Keratinocyte (primary cell): ENCODE results near the gene CASKIN2. TPM values are rescaled to one million over a fixed set of nuclear protein-coding genes. Genes with fewer than 3 reads are reported as not detected.

Source experiments
- DNase-seq: peaks from one replicate; pipeline ENCODE4 v3.0.0-alpha.2; 2011; ENCODE audit warnings: low read depth, missing footprints, low spot score
- FAIRE-seq: peaks from 2 replicates; lab custom pipeline; 2011; peaks lifted over from hg19 to GRCh38; lab: Jason Lieb, UNC
- H2AFZ ChIP-seq: 2 replicates; pipeline ENCODE4 v1.6.0; 2012; ENCODE audit warnings: low read length, control low read depth, inconsistent platforms; ENCODE audit not compliant: control insufficient read depth
- H3K27ac ChIP-seq: 2 replicates; pipeline ENCODE4 v1.5.1; 2011; ENCODE audit warnings: low read length; ENCODE audit not compliant: control insufficient read depth, insufficient read depth
- H3K27me3 ChIP-seq: 3 replicates; pipeline ENCODE4 v1.6.0; 2011; ENCODE audit warnings: low read length; ENCODE audit not compliant: control insufficient read depth, insufficient read depth; ENCODE audit errors: extremely low read depth
- H3K36me3 ChIP-seq, 2 experiments: 2 replicates in 1 of 2; 3 replicates in 1 of 2; pipeline ENCODE4 v1.5.1; 2011; ENCODE audit warnings: low read length in 2 of 2, mild to moderate bottlenecking in 1 of 2; ENCODE audit not compliant: control insufficient read depth in 2 of 2, insufficient read depth in 2 of 2; ENCODE audit errors: extremely low read depth in 1 of 2
- H3K4me1 ChIP-seq: 3 replicates; pipeline ENCODE4 v1.5.1; 2011; ENCODE audit warnings: low read length; ENCODE audit not compliant: control insufficient read depth, insufficient read depth; ENCODE audit errors: extremely low read depth
- H3K4me2 ChIP-seq: 3 replicates; pipeline ENCODE4 v1.6.0; 2011; ENCODE audit warnings: low read depth, low read length; ENCODE audit not compliant: control insufficient read depth, insufficient read depth; ENCODE audit errors: extremely low read depth
- H3K4me3 ChIP-seq, 3 experiments: fragments of 200-600 bp in 1 of 3; sonication (generic) in 1 of 3; 2 replicates in 2 of 3; 3 replicates in 1 of 3; pipeline ENCODE4 v1.5.1; 2011 to 2016; ENCODE audit warnings: low read length in 3 of 3, mild to moderate bottlenecking in 3 of 3, control low read depth in 2 of 3, inconsistent platforms in 1 of 3, low read depth in 1 of 3, mixed read lengths in 1 of 3, mixed run types in 1 of 3, moderate library complexity in 1 of 3; ENCODE audit not compliant: control insufficient read depth in 2 of 3, insufficient read depth in 2 of 3; ENCODE audit errors: extremely low read depth in 1 of 3
- H3K79me2 ChIP-seq: 2 replicates; pipeline ENCODE4 v1.6.0; 2012; ENCODE audit warnings: low read length; ENCODE audit not compliant: control insufficient read depth, insufficient read depth
- H3K9ac ChIP-seq: 3 replicates; pipeline ENCODE4 v1.6.0; 2011; ENCODE audit warnings: low read length; ENCODE audit not compliant: control insufficient read depth, insufficient read depth; ENCODE audit errors: extremely low read depth
- H3K9me1 ChIP-seq: 3 replicates; pipeline ENCODE4 v1.6.0; 2011; ENCODE audit warnings: low read length; ENCODE audit not compliant: control insufficient read depth, insufficient read depth; ENCODE audit errors: extremely low read depth
- H3K9me3 ChIP-seq: 2 replicates; pipeline ENCODE4 v1.5.1; 2012; ENCODE audit warnings: low read depth, low read length; ENCODE audit not compliant: control insufficient read depth
- H4K20me1 ChIP-seq: 3 replicates; pipeline ENCODE4 v1.6.0; 2011; ENCODE audit warnings: low read length; ENCODE audit not compliant: control insufficient read depth, insufficient read depth; ENCODE audit errors: extremely low read depth
- EZH2 ChIP-seq: IDR thresholded peaks from one replicate; pipeline ENCODE4 v1.6.1; 2012; ENCODE audit warnings: inconsistent platforms, mild to moderate bottlenecking, low read length, moderate library complexity
- dilution Hi-C: fragments of 300-500 bp; cut with MboI; formaldehyde crosslinking; loops from one replicate; pipeline ENCODE4 v1.7.0; 2020; ENCODE audit warnings: low sequenced_read_pairs; ENCODE audit not compliant: extremely low pct_ligation_motif_present
- polyA plus RNA-seq, 5 experiments: library from polyadenylated mRNA; depleted of rRNA in 3 of 5; stranded (reverse) in 3 of 5; stranded (forward) in 1 of 5; unstranded in 1 of 5; fragments of >200 nt; gene quantifications; 1 replicate in 1 of 5; 2 replicates in 3 of 5; 3 replicates in 1 of 5; pipeline versions ENCODE4 v1.2.1 to v1.2.3, GENCODE V29; 2011 to 2012; ENCODE audit warnings: missing spikeins in 2 of 5, low read depth in 1 of 5, low replicate concordance in 1 of 5
- TF ChIP-seq, protein P1 (sequence below), 3 experiments: IDR thresholded peaks in 1 of 3; conservative IDR thresholded peaks in 1 of 3; optimal IDR thresholded peaks in 1 of 3; 2 replicates in 2 of 3; 3 replicates in 1 of 3; pipeline versions ENCODE3 to v1.5.1; 2011; ENCODE audit warnings: low read length in 3 of 3, mild to moderate bottlenecking in 3 of 3, moderate library complexity in 2 of 3, control low read depth in 1 of 3, inconsistent platforms in 1 of 3; ENCODE audit not compliant: insufficient read depth in 2 of 3; ENCODE audit errors: extremely low read depth in 1 of 3

The CASKIN2 gene
- polyA plus RNA-seq, 1 donor (not counting 4 experiments of a cell fraction or from before 2014, with no cell fraction given) = 3.7 TPM

DNA sequence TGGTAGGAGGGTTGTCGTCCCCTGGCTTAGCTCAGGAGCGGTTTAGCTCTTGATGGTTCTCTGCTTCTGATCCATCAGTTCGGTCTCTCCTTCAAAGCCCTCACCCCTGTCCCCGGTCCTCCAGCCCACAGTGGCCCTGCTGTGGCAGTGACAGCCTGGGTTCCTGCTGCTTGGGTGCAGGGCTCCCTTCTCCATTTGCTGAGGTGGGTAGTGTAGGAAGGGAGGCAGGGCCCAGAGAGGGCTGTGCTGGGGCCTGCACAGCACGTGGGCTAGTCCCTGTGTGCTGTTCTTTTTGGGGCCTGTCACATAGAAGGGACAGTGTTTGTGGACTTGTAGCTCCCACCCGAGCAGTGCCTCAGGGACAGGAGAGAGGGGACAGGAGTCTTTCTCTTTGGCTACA, 40.6 kb downstream of the CASKIN2 start:
- Histone ChIP-seq H3K4me2 (no peak overlapping the region), H3K79me2 (no peaks in the 10 kb centered on the region), H3K36me3 (peaks cover 2 to 14% of the 10 kb centered on the region in 2 experiments), H3K9ac (no peak overlapping the region), H4K20me1 (no peaks in the 10 kb centered on the region), H3K27me3 (no peaks in the 10 kb centered on the region), H3K9me3 (no peaks in the 10 kb centered on the region), H3K27ac (no peak overlapping the region), H2AFZ (no peak overlapping the region), H3K4me1 (peaks cover 8% of the 10 kb centered on the region), H3K4me3 (no peak overlapping the region), H3K9me1 (no peaks in the 10 kb centered on the region)
- FAIRE-seq (no peak), DNase-seq (no peak)
- no peak for TF ChIP-seq EZH2
- TF ChIP-seq, protein P1, sequence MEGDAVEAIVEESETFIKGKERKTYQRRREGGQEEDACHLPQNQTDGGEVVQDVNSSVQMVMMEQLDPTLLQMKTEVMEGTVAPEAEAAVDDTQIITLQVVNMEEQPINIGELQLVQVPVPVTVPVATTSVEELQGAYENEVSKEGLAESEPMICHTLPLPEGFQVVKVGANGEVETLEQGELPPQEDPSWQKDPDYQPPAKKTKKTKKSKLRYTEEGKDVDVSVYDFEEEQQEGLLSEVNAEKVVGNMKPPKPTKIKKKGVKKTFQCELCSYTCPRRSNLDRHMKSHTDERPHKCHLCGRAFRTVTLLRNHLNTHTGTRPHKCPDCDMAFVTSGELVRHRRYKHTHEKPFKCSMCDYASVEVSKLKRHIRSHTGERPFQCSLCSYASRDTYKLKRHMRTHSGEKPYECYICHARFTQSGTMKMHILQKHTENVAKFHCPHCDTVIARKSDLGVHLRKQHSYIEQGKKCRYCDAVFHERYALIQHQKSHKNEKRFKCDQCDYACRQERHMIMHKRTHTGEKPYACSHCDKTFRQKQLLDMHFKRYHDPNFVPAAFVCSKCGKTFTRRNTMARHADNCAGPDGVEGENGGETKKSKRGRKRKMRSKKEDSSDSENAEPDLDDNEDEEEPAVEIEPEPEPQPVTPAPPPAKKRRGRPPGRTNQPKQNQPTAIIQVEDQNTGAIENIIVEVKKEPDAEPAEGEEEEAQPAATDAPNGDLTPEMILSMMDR (optimal IDR thresholded peaks at IDR 0.05 in 1 of 3, IDR thresholded peaks at IDR 0.05 in 1 of 3, conservative IDR thresholded peaks at IDR 0.05 in 1 of 3; ENCODE audit: extremely low read depth in 1 of 3, insufficient read depth in 2 of 3, low read length in 3 of 3) = no peak
- dilution Hi-C loops = no loop called here

DNA sequence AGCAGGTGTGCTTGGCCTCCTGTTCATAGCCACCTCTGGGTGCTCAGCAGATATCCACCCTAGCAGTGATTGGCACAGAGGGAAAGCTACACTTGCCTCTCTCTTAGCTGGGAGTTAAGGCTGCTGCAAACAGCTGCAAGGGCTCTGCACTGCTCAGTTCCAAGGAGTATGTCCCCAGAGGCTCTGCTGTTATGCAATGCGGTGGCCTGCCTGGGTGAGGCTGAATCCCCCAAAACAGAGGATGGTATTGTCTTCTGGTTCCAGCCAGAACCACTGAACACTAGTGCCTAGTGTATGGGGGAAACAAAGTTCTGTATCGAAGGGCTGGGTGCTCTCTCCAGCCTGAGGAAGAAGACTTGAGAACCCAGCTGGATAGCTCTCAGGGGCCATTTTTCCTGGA, 42.1 kb downstream of the CASKIN2 start:
- H3K4me1 ChIP-seq = peaks cover 8% of the 10 kb centered on the region
- dilution Hi-C loops = no loop called here
- no peak for FAIRE-seq

More for the DNA sequence above, 42.1 kb downstream of the CASKIN2 start:
- Histone ChIP-seq H3K9me3 (no peaks in the 10 kb centered on the region), H3K4me3 (no peak overlapping the region), H3K36me3 (peaks cover 2 to 14% of the 10 kb centered on the region in 2 experiments), H3K27ac (no peak overlapping the region), H3K9me1 (no peaks in the 10 kb centered on the region), H3K4me2 (no peak overlapping the region), H4K20me1 (no peaks in the 10 kb centered on the region), H3K9ac (no peak overlapping the region), H3K79me2 (no peaks in the 10 kb centered on the region), H3K27me3 (no peaks in the 10 kb centered on the region), H2AFZ (no peak overlapping the region)
- TF ChIP-seq, protein P1 (optimal IDR thresholded peaks at IDR 0.05 in 1 of 3, IDR thresholded peaks at IDR 0.05 in 1 of 3, conservative IDR thresholded peaks at IDR 0.05 in 1 of 3; ENCODE audit: extremely low read depth in 1 of 3, insufficient read depth in 2 of 3, low read length in 3 of 3) = no peak
- no peak for TF ChIP-seq EZH2
- DNase-seq = no peak
